DND-41 (cell line): Measurements from ENCODE around the gene GRIN2A.

Experiments
- EZH2 ChIP-seq: IDR thresholded peaks from 3 replicates; pipeline ENCODE4 v1.6.1; 2012; ENCODE audit warnings: borderline replicate concordance, low read depth, mild to moderate bottlenecking, moderate library complexity, low read length, inconsistent platforms; ENCODE audit not compliant: severe bottlenecking
- TF ChIP-seq, protein P1 (sequence below): IDR thresholded peaks from 2 replicates; pipeline ENCODE4 v1.5.1; 2012; ENCODE audit warnings: borderline replicate concordance, low read length, moderate library complexity, mild to moderate bottlenecking; ENCODE audit not compliant: poor library complexity, severe bottlenecking; ENCODE audit errors: extremely low read depth

DNA sequence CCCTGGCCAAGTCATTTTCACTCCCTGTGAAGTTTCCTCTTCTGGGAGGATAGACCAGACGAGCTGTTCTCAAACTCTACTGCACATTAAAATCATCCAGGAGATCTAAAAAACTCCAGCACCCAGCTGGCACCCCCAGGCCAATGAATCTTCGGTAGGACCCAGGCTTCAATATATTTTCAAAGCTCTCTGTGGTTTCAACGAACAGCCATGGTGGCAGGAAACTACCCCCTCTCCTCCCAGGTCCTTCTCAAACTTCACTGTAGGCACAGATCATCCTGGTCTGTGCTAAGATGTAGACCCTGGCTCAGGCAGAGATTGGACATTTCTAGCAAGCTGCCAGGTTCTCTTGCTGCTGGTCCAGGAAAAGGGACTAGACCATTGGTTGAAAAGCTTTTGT, 38.7 kb upstream of the GRIN2A start:
- TF ChIP-seq, protein P1, sequence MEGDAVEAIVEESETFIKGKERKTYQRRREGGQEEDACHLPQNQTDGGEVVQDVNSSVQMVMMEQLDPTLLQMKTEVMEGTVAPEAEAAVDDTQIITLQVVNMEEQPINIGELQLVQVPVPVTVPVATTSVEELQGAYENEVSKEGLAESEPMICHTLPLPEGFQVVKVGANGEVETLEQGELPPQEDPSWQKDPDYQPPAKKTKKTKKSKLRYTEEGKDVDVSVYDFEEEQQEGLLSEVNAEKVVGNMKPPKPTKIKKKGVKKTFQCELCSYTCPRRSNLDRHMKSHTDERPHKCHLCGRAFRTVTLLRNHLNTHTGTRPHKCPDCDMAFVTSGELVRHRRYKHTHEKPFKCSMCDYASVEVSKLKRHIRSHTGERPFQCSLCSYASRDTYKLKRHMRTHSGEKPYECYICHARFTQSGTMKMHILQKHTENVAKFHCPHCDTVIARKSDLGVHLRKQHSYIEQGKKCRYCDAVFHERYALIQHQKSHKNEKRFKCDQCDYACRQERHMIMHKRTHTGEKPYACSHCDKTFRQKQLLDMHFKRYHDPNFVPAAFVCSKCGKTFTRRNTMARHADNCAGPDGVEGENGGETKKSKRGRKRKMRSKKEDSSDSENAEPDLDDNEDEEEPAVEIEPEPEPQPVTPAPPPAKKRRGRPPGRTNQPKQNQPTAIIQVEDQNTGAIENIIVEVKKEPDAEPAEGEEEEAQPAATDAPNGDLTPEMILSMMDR = no peak
- no peak for TF ChIP-seq EZH2
